ENCODE results near the gene IFITM2.
"Not testable (repeated sequence)": the region's sequence is repeated elsewhere in the genome, so short reads cannot be mapped to it uniquely, and the experiment has no call there.

- not testable (repeated sequence) for TF ChIP-seq ZNF549 (tag by site-specific recombination; IDR thresholded peaks at IDR 0.05); CTCF (tag by site-specific recombination; IDR thresholded peaks at IDR 0.05); ZNF677 (tag by site-specific recombination; IDR thresholded peaks at IDR 0.05); HOXA7 (CRISPR knock-in tag; IDR thresholded peaks at IDR 0.05; ENCODE audit: borderline replicate concordance); ZNF24 (tag by site-specific recombination; IDR thresholded peaks at IDR 0.05)
Measured at GRCh38 chr11:286977-287820, 20.4 kb upstream of the IFITM2 start.
